Activated CD8-positive, alpha-beta T cell treated with anti-CD3 and anti-CD28 coated beads for 36 hours (primary cell): ENCODE measurements around the gene GRIA1. TPM values are rescaled to one million over a fixed set of nuclear protein-coding genes. Genes with fewer than 3 reads are reported as not detected.

Source experiments
- ATAC-seq: fragments of 200-7000 bp; cut with Tn5 transposase; one replicate; pipeline ENCODE4 v1.10.0; 2021; ENCODE audit warnings: mild to moderate bottlenecking, moderate library complexity
- CTCF ChIA-PET: fragments of 350-600 bp; sonication (Branson Sonifier 250); formaldehyde crosslinking; loops from one replicate; lab custom pipeline; 2021; ENCODE audit warnings: antibody characterized with exemption; lab: Charles Lee
- POLR2A ChIA-PET: fragments of 350-600 bp; sonication (Branson Sonifier 250); formaldehyde crosslinking; loops from one replicate; lab custom pipeline; 2021; ENCODE audit warnings: antibody characterized with exemption; lab: Charles Lee
- DNase-seq: peaks from one replicate; pipeline ENCODE4 v3.0.0-alpha.2; 2020
- H3K27ac Mint-ChIP-seq: one replicate; pipeline ENCODE4 v1.8.0; 2021; ENCODE audit warnings: mild to moderate bottlenecking, mixed read lengths
- H3K27me3 Mint-ChIP-seq: one replicate; pipeline ENCODE4 v1.8.0; 2021; ENCODE audit warnings: mixed read lengths
- H3K36me3 Mint-ChIP-seq: one replicate; pipeline ENCODE4 v1.8.0; 2021; ENCODE audit warnings: low read depth, mixed read lengths
- H3K4me1 Mint-ChIP-seq: one replicate; pipeline ENCODE4 v1.8.0; 2021; ENCODE audit warnings: low read depth, mixed read lengths
- H3K4me3 Mint-ChIP-seq: one replicate; pipeline ENCODE4 v1.8.0; 2021; ENCODE audit warnings: mild to moderate bottlenecking, moderate library complexity, mixed read lengths
- H3K9me3 Mint-ChIP-seq: one replicate; pipeline ENCODE4 v1.8.0; 2021; ENCODE audit warnings: mixed read lengths
- CTCF ChIP-seq: fragments of 200-600 bp; IDR thresholded peaks from one replicate; pipeline ENCODE4 v1.8.0; 2022; ENCODE audit warnings: antibody characterized with exemption, mild to moderate bottlenecking
- intact Hi-C: fragments of 100-400 bp; cut with micrococcal nuclease; formaldehyde crosslinking; loops from one replicate; pipeline ENCODE4 v1.10.0; 2022
- total RNA-seq, 2 experiments: library from RNA; stranded (reverse); gene quantifications; one replicate each; pipeline ENCODE4 v1.2.3, GENCODE V29; 2021

The GRIA1 gene
- total RNA-seq, 2 experiments from 2014 or later, result not detected

DNA sequence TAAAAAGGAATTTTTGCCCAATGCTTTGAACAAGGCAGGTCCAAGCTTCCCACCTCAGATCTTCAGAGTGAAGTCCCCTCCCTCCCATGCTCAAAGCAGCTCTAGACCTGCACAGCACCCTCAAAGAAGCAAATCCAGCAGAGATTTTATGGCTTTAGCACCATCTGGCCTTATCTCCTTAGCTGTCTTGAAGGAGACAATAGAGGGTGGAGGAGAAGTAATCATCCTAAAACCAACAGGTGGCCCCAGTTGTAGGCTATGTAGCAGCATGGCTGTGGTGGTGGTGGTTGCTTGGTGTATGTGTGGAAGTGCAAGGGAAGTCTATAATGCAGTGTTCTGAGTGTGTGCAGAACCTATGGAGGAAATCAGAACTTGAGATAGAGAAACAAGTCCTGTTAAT is 140.1 kb downstream of the GRIA1 start:
- intact Hi-C loops, result no loop called here
- H3K27me3 Mint-ChIP-seq, result peaks cover 2% of the 10 kb centered on the region
- no peak for ATAC-seq
- CTCF ChIA-PET, result no interaction called here
- DNase-seq, result no peak
- H3K27ac Mint-ChIP-seq, result no peak overlapping the region
- no peaks in the 10 kb centered on the region for H3K36me3 Mint-ChIP-seq
- POLR2A ChIA-PET, result no interaction called here
- H3K4me3 Mint-ChIP-seq, result no peak overlapping the region
- no peaks in the 10 kb centered on the region for H3K4me1 Mint-ChIP-seq
- H3K9me3 Mint-ChIP-seq, result no peaks in the 10 kb centered on the region
- no peak for TF ChIP-seq CTCF

DNA sequence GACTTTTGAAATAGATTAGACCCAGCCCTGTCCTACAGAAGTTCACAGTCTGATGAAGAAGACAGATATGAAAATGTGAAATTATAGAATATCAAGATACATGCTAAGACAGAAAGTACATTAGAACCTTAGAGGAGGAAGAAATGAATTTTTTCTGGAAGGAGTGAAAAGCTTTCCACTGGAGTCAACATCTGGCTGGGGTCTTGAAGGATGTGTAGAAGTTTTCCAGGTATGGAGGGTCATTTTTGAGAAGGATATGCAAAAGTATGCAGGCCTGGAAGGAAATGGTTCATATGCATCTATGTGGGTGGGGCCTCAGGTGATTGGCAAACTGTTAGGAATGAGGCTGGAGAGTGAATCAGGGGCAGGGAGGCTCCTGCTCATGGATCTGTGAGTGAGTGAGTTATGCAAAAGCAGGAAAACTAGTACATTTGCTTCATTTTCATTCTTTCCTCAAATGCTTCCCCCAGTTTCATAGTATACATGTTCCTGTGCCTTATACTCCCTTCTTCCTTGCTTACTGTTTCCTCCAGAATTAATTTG is 142.3 kb downstream of the GRIA1 start:
- no peaks in the 10 kb centered on the region for H3K9me3 Mint-ChIP-seq
- TF ChIP-seq CTCF, result no peak
- ChIA-PET CTCF (no interaction called here), POLR2A (no interaction called here)
- no peaks in the 10 kb centered on the region for H3K4me1 Mint-ChIP-seq
- intact Hi-C loops, result no loop called here
- H3K27me3 Mint-ChIP-seq, result peaks cover 2% of the 10 kb centered on the region
- ATAC-seq, result no peak
- no peaks in the 10 kb centered on the region for H3K36me3 Mint-ChIP-seq
- H3K27ac Mint-ChIP-seq, result no peak overlapping the region
- no peak for DNase-seq
- no peak overlapping the region for H3K4me3 Mint-ChIP-seq

DNA sequence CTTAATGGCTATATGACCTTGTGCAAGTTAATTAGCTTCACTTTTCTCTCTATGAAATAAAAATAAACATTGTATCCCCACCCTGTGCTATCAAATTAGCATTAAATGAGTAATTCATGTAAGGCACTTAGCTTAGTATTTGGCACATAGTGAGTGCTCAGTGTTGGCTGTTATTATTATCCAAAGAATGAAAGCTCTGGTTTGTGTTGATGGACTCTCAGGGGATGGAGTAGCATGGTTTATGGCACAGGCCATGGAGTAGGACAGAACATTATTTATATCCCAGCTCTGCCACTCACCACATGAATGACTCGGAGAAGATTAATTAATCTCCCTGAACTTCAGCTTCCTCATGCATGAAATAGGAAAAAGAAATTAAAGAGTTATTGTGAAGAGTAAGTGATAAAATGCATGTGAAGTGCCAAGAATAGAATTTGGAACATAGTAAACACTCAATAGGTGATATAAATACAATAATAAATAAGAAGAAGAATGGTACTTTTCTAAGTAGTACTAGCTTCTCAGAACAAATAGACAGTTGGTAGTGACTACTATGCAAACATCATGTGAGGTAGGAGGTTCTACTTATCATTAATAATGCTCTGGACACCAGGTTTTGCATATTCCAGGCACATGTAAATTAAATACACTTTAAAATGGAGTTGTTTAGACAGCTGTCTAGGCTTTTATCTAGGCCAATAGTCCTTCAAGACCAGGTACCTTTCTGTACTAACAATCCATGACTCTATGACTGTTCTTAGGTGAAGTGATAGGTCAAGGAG is 146.4 kb downstream of the GRIA1 start:
- ChIA-PET CTCF (no interaction called here), POLR2A (no interaction called here)
- ATAC-seq (no peak), DNase-seq (no peak)
- Mint-ChIP-seq H3K4me3 (no peak overlapping the region), H3K27ac (no peak overlapping the region), H3K36me3 (no peaks in the 10 kb centered on the region), H3K9me3 (no peaks in the 10 kb centered on the region), H3K27me3 (peaks cover 2% of the 10 kb centered on the region), H3K4me1 (no peaks in the 10 kb centered on the region)
- intact Hi-C loops, result no loop called here
- no peak for TF ChIP-seq CTCF

DNA sequence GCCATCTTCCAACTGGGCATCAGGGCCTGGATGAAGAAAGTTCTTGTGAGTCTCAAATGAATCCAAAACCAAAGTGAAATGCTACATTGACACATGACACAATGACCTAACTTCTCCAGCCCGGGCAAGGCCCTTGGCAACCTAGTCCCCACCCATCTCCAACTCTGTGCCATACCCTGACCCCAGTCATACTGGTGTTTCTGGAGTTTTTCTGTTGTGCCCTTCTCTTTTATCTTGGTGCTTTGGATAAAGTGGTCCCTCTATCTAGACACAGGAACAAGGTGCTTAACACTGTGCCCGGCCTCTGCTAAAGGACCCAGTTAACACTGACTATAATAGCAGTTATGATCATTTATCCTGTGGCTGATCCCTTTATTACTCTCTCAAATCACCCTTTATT is 149.8 kb downstream of the GRIA1 start:
- no peaks in the 10 kb centered on the region for H3K36me3 Mint-ChIP-seq
- ATAC-seq (no peak), DNase-seq (no peak)
- intact Hi-C loops, result no loop called here
- no peak for TF ChIP-seq CTCF
- POLR2A ChIA-PET, result no interaction called here
- no peak overlapping the region for H3K4me3 Mint-ChIP-seq
- no peaks in the 10 kb centered on the region for H3K9me3 Mint-ChIP-seq
- H3K27me3 Mint-ChIP-seq, result no peaks in the 10 kb centered on the region
- H3K4me1 Mint-ChIP-seq, result no peaks in the 10 kb centered on the region
- CTCF ChIA-PET, result no interaction called here
- H3K27ac Mint-ChIP-seq, result no peak overlapping the region

GRCh38 chr5:153641183-153641688 is 150.8 kb downstream of the GRIA1 start:
- intact Hi-C loops, result no loop called here
- ChIA-PET POLR2A (no interaction called here), CTCF (no interaction called here)
- Mint-ChIP-seq H3K4me3 (no peak overlapping the region), H3K27ac (no peak overlapping the region), H3K9me3 (no peaks in the 10 kb centered on the region), H3K36me3 (no peaks in the 10 kb centered on the region), H3K4me1 (no peaks in the 10 kb centered on the region), H3K27me3 (no peaks in the 10 kb centered on the region)
- no peak for TF ChIP-seq CTCF
- no peak for DNase-seq
- no peak for ATAC-seq
